Mammary epithelial cell (primary cell): ENCODE data around the gene RPUSD1.

Experiments used
- EZH2 ChIP-seq: IDR thresholded peaks from 2 replicates; pipeline ENCODE4 v1.6.1; 2012; ENCODE audit warnings: low read length, inconsistent platforms, borderline replicate concordance
- TF ChIP-seq, protein P1 (sequence below), 2 donors: IDR thresholded peaks in 1 of 2; conservative IDR thresholded peaks in 1 of 2; 2 replicates each; pipeline ENCODE4 v1.5.1; 2011 to 2012; ENCODE audit warnings: inconsistent platforms in 2 of 2, low read length in 2 of 2, mild to moderate bottlenecking in 2 of 2, control low read depth in 1 of 2, low read depth in 1 of 2; ENCODE audit not compliant: insufficient read depth in 1 of 2; ENCODE audit errors: extremely low read depth in 1 of 2

DNA sequence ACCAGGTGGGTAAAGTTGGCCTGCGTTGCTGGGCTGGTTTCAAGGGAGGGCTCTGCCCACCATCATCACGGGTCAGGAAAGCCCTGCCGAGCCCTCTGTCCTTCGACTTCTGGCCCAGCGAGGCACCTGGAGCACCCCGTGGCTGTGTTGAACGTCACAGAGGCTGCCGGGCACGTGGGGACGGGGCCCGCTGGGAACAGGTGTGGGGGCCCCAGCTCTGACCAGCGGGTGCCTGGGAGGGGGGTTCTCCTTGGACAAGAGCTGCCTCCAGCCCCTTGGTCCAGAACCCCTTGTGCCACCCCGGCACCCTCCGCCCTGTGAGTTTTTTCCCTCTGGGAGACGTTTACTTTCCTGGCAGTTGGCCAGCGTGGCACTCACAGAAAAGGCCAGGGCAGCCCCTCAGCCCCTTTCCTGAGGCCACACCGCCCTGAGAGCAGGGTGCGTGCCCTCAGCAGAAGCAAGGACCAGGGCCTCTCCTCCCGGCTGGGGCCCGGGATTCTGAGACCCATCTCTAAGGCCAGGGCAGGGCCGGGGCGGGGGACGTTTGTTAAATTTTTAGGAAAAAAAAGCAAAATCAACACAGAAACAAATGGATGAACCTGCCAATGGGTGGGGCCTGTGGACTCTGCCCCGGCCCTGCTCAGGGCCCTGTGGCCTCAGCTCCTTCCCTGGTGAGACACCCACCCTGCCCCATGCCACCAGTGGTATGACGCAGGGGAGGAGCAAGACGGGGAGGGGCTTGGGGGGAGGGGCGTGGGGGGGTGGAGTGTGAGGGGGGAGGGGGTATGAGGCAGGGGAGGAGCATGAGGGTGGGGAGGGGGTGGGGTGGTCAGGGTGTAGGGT, 43.6 kb upstream of the RPUSD1 start:
- TF ChIP-seq, protein P1, sequence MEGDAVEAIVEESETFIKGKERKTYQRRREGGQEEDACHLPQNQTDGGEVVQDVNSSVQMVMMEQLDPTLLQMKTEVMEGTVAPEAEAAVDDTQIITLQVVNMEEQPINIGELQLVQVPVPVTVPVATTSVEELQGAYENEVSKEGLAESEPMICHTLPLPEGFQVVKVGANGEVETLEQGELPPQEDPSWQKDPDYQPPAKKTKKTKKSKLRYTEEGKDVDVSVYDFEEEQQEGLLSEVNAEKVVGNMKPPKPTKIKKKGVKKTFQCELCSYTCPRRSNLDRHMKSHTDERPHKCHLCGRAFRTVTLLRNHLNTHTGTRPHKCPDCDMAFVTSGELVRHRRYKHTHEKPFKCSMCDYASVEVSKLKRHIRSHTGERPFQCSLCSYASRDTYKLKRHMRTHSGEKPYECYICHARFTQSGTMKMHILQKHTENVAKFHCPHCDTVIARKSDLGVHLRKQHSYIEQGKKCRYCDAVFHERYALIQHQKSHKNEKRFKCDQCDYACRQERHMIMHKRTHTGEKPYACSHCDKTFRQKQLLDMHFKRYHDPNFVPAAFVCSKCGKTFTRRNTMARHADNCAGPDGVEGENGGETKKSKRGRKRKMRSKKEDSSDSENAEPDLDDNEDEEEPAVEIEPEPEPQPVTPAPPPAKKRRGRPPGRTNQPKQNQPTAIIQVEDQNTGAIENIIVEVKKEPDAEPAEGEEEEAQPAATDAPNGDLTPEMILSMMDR (conservative IDR thresholded peaks at IDR 0.05 in 1 of 2, IDR thresholded peaks at IDR 0.05 in 1 of 2; ENCODE audit: extremely low read depth in 1 of 2, insufficient read depth in 1 of 2, low read depth in 1 of 2, low read length in 2 of 2), result no peak
- no peak for TF ChIP-seq EZH2
